NAMALWA (cell line): ENCODE data around the gene RPP25L.

Experiments
- DNase-seq: peaks from one replicate; pipeline ENCODE4 v3.0.0-alpha.2; 2015; ENCODE audit warnings: low spot score

The RPP25L gene

GRCh38 chr9:34585946-34586669, 25.8 kb downstream of the RPP25L start:
- DNase-seq, result no peak

- no peak for DNase-seq
Measured at GRCh38 chr9:34584970-34585369, 26.9 kb downstream of the RPP25L start.

- DNase-seq, result no peak
Measured at GRCh38 chr9:34582787-34583186, 29.1 kb downstream of the RPP25L start.

- no peak for DNase-seq
Measured at GRCh38 chr9:34581318-34581717, 30.6 kb downstream of the RPP25L start.

- DNase-seq, result no peak
Measured at GRCh38 chr9:34580358-34580757, 31.5 kb downstream of the RPP25L start.

- DNase-seq, result no peak
Measured at GRCh38 chr9:34579808-34580163, 32.1 kb downstream of the RPP25L start.

GRCh38 chr9:34579104-34579807, 32.6 kb downstream of the RPP25L start:
- no peak for DNase-seq

GRCh38 chr9:34578241-34579103, 33.4 kb downstream of the RPP25L start:
- DNase-seq, result no peak

GRCh38 chr9:34577400-34578240, 34.3 kb downstream of the RPP25L start:
- DNase-seq, result no peak

GRCh38 chr9:34576597-34577399, 35.1 kb downstream of the RPP25L start:
- no peak for DNase-seq

- no peak for DNase-seq
Measured at GRCh38 chr9:34575862-34576596, 35.9 kb downstream of the RPP25L start.

GRCh38 chr9:34575241-34575640, 36.7 kb downstream of the RPP25L start:
- DNase-seq, result no peak

- no peak for DNase-seq
Measured at GRCh38 chr9:34574571-34574970, 37.3 kb downstream of the RPP25L start.

GRCh38 chr9:34573599-34574325, 38.1 kb downstream of the RPP25L start:
- DNase-seq, result no peak

GRCh38 chr9:34572628-34573027, 39.3 kb downstream of the RPP25L start:
- DNase-seq, result no peak

GRCh38 chr9:34572092-34572491, 39.8 kb downstream of the RPP25L start:
- DNase-seq, result no peak

GRCh38 chr9:34571481-34571810, 40.5 kb downstream of the RPP25L start:
- DNase-seq, result no peak

GRCh38 chr9:34570809-34571480, 41.0 kb downstream of the RPP25L start:
- DNase-seq, result no peak

GRCh38 chr9:34570376-34570775, 41.5 kb downstream of the RPP25L start:
- DNase-seq, result no peak
